Activated naive CD4-positive, alpha-beta T cell treated with Interleukin-2 at 50 U/mL for 16 hours (primary cell): ENCODE data around the gene ARL10.
"Not testable (repeated sequence)": the region's sequence is repeated elsewhere in the genome, so short reads cannot be mapped to it uniquely, and the experiment has no call there.

Experiments used
- DNase-seq: peaks from one replicate; pipeline ENCODE4 v3.0.0-alpha.2; 2020

Gene ARL10

GRCh38 chr5:176389135-176390123 is 24.1 kb downstream of the ARL10 start:
- DNase-seq, result no peak

GRCh38 chr5:176391479-176391878 is 26.2 kb downstream of the ARL10 start:
- DNase-seq, result no peak

- no peak for DNase-seq
These were observed 26.7 kb downstream of the ARL10 start for GRCh38 chr5:176391999-176392398.

- no peak for DNase-seq
These were observed 27.2 kb downstream of the ARL10 start for GRCh38 chr5:176392526-176392925.

- no peak for DNase-seq
These were observed 28.8 kb downstream of the ARL10 start for GRCh38 chr5:176394096-176394495.

GRCh38 chr5:176394881-176395675 is 29.8 kb downstream of the ARL10 start:
- DNase-seq, result no peak

- no peak for DNase-seq
These were observed 31.0 kb downstream of the ARL10 start for GRCh38 chr5:176396330-176396729.

GRCh38 chr5:176397736-176398420 is 32.6 kb downstream of the ARL10 start:
- no peak for DNase-seq

GRCh38 chr5:176400382-176401156 is 35.3 kb downstream of the ARL10 start:
- DNase-seq, result no peak

GRCh38 chr5:176401281-176402205 is 36.3 kb downstream of the ARL10 start:
- DNase-seq, result no peak

- DNase-seq, result no peak
These were observed 40.6 kb downstream of the ARL10 start for GRCh38 chr5:176405656-176406435.

GRCh38 chr5:176406436-176407052 is 41.3 kb downstream of the ARL10 start:
- DNase-seq, result no peak

GRCh38 chr5:176407456-176408251 is 42.4 kb downstream of the ARL10 start:
- DNase-seq, result no peak

GRCh38 chr5:176408252-176408573 is 42.9 kb downstream of the ARL10 start:
- DNase-seq, result not testable (repeated sequence)

GRCh38 chr5:176408590-176408989 is 43.3 kb downstream of the ARL10 start:
- DNase-seq, result no peak

GRCh38 chr5:176409765-176410164 is 44.5 kb downstream of the ARL10 start:
- no peak for DNase-seq

GRCh38 chr5:176410486-176411180 is 45.3 kb downstream of the ARL10 start:
- no peak for DNase-seq

- no peak for DNase-seq
These were observed 47.4 kb downstream of the ARL10 start for GRCh38 chr5:176412517-176413254.
